ENCODE measurements around the gene SOX12.

- TF ChIP-seq POLR2A (IDR thresholded peaks at IDR 0.05) = no peak
- TF ChIP-seq CTCF (IDR thresholded peaks at IDR 0.05) = no peak
These were observed 33.7 kb downstream of the SOX12 start for GRCh38 chr20:358891-359555.

Data from lower leg skin (tissue), 3 donors.